Right atrium auricular region (tissue), 2 donors: ENCODE results near the gene DLG5. TPM values are rescaled to one million over a fixed set of nuclear protein-coding genes. Genes with fewer than 3 reads are reported as not detected.

ENCODE experiments used
- DNase-seq: peaks from one replicate; pipeline ENCODE4 v3.0.0-alpha.2; 2019; ENCODE audit warnings: low spot score
- H3K27ac ChIP-seq, 2 donors: fragments of 200-600 bp; sonication (generic); 1 replicate in 1 of 2; 2 replicates in 1 of 2; pipeline ENCODE4 v1.5.1; 2016 to 2019
- H3K27me3 ChIP-seq, 2 donors: fragments of 200-600 bp; sonication (generic); one replicate each; pipeline versions ENCODE4 v1.5.1 to v1.6.0; 2017 to 2019
- H3K36me3 ChIP-seq: fragments of 200-600 bp; sonication (generic); one replicate; pipeline ENCODE4 v1.5.1; 2016
- H3K4me1 ChIP-seq, 2 donors: fragments of 200-600 bp; sonication (generic); one replicate each; pipeline versions ENCODE4 v1.5.1 to v1.6.0; 2017 to 2019
- H3K4me3 ChIP-seq, 2 donors: fragments of 200-600 bp; sonication (generic); 1 replicate in 1 of 2; 2 replicates in 1 of 2; pipeline ENCODE4 v1.5.1; 2017 to 2019; ENCODE audit warnings: mild to moderate bottlenecking in 1 of 2, moderate library complexity in 1 of 2
- H3K9me3 ChIP-seq, 2 donors: fragments of 200-600 bp; sonication (generic); one replicate each; pipeline ENCODE4 v1.5.1; 2019
- total RNA-seq, 2 donors: library from RNA; depleted of rRNA; stranded (reverse); fragments of >200 nt; gene quantifications; one replicate each; pipeline ENCODE4 v1.1.0, GENCODE V29; 2016
- TF ChIP-seq, protein P1 (sequence below), 2 donors: fragments of 200-600 bp; sonication (generic); IDR thresholded peaks; one replicate each; pipeline ENCODE4 v1.5.1; 2019; ENCODE audit warnings: antibody characterized with exemption in 2 of 2

DLG5 gene
- total RNA-seq, 2 donors from 2014 or later, result 10.5 to 20.4 TPM

DNA sequence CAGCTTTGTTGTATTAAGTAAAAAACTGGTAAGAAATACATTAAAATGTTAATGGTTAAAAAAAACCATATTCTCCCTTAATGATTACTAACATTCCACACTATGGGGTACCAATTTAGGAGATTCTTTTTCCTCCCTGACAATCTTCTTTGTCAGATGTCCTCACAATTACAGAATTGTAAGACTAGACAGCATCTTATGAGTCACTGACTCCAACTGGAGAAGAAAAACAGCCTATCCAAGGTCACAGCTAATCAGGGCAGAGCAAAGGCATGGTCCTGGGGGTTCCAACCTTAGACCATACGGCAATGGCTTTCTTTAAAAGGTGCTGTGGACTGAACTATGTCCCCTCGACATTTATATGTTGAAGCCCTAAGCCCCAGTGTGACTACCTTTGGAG, 127.6 kb downstream of the DLG5 start:
- Histone ChIP-seq H3K4me1 (no peaks in the 10 kb centered on the region), H3K36me3 (peaks cover 41% of the 10 kb centered on the region), H3K9me3 (no peaks in the 10 kb centered on the region), H3K27me3 (no peaks in the 10 kb centered on the region), H3K4me3 (no peak overlapping the region), H3K27ac (no peak overlapping the region)
- no peak for DNase-seq
- TF ChIP-seq, protein P1, sequence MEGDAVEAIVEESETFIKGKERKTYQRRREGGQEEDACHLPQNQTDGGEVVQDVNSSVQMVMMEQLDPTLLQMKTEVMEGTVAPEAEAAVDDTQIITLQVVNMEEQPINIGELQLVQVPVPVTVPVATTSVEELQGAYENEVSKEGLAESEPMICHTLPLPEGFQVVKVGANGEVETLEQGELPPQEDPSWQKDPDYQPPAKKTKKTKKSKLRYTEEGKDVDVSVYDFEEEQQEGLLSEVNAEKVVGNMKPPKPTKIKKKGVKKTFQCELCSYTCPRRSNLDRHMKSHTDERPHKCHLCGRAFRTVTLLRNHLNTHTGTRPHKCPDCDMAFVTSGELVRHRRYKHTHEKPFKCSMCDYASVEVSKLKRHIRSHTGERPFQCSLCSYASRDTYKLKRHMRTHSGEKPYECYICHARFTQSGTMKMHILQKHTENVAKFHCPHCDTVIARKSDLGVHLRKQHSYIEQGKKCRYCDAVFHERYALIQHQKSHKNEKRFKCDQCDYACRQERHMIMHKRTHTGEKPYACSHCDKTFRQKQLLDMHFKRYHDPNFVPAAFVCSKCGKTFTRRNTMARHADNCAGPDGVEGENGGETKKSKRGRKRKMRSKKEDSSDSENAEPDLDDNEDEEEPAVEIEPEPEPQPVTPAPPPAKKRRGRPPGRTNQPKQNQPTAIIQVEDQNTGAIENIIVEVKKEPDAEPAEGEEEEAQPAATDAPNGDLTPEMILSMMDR (IDR thresholded peaks at IDR 0.05), result no peak

DNA sequence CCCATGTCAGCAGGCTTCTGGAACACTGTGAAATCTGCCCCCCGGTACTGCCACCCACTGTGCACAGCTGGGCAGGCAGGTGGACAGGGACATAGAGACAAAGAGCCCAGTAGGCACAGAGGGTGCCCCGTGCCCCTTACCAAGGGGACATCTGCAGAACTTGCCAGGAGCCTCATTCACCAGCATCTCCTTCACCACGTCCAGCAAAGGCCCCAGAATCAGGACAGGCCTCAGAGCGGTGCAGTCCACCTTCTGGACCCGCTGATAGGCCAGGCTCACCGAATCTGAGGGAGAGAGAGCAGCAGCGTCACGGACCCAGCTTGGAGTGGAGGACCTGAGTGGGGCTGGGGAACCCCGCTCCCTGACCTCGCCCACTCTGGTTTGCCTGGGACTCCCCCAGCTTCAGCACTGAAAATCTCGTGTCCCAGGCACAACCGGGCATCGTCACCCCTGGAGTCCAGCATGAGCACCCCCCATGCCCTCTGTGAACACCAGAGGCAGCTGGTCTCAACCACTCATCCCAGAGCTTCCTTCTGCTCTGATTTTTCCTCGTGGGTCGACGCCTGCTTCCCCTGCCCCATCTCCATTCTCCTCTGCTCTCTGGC, 130.1 kb downstream of the DLG5 start:
- Histone ChIP-seq H3K4me3 (no peak overlapping the region), H3K27me3 (no peaks in the 10 kb centered on the region), H3K27ac (no peak overlapping the region), H3K4me1 (no peaks in the 10 kb centered on the region), H3K9me3 (no peaks in the 10 kb centered on the region), H3K36me3 (peaks cover 53% of the 10 kb centered on the region)
- no peak for DNase-seq
- TF ChIP-seq, protein P1 (IDR thresholded peaks at IDR 0.05), result no peak

DNA sequence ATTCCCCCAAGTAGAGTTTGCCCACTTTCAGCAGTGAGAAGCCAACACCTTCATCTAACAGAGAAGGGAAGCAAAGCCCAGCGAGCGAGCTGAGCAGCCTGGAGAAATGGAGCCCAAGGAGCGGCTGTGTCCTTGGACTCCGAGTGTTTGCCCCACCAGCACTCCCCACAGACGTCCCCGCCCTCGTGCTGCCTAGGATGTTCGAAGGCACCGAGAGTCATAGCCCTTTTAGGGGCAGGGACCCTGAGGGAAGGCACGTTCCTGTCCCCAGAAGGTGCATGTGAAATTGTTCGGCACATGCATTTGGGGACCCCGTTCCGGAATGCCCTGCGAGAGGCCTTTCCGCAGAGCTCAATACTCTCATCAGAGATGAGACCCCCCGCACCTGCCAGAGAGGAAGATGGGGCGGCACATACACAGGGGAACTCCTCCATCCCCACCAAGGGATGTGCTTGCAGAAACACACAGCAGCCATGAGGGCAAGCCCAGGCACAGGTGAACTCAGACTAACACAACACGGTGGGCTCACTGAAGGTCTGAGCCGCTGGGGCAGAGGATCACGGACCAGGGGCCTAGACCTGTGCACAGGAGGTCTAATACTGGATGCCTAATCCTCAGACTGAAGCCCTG, 131.0 kb downstream of the DLG5 start:
- Histone ChIP-seq H3K27me3 (no peaks in the 10 kb centered on the region), H3K9me3 (no peaks in the 10 kb centered on the region), H3K27ac (no peak overlapping the region), H3K36me3 (peaks cover 53% of the 10 kb centered on the region), H3K4me3 (no peak overlapping the region), H3K4me1 (no peaks in the 10 kb centered on the region)
- DNase-seq, result no peak
- TF ChIP-seq, protein P1 (IDR thresholded peaks at IDR 0.05), result no peak

DNA sequence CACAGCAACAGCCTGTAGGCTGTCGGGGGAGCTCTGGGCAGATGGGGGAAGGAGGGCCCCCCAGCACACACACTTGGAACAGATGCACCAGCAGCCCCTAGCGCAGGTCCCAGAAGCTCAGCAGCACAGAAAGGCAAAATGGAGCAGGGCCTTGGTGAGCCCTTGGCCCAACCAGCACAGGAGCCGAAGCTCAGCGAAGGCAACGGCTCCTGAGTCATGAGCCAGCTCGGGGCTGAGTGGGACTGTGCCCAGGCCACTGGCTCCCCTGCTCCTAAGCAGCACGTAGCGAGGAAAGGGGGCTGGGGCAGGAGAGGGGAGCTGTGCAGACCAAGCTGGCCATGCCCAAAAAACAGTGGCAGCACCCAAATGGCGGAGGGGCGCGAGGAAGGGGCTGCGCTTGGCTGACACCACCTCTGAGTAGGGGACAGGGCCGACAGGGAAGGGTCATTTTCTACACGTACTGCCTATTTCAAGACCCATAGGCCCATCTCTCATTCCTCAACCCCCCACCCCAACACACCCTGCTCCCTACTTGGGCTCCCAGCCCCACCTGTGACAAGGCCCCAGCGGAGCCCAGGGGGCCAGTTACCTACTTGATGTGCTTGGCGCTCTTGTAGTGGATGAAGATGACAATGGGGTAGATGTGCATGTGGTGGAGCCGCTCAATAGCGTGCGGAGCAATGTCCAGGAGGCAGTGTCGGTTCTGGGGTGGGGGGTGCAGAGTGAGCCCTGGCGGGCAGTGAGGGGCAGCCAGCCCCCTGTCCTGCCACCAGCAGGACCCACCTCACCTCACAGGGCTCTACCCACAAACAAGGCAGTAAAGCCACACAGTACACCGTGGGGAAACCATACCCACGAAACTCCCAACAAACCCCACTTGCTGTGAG, 132.1 kb downstream of the DLG5 start:
- no peaks in the 10 kb centered on the region for H3K27me3 ChIP-seq
- TF ChIP-seq, protein P1 (IDR thresholded peaks at IDR 0.05), result no peak
- H3K4me1 ChIP-seq, result no peaks in the 10 kb centered on the region
- H3K4me3 ChIP-seq, result no peak overlapping the region
- H3K9me3 ChIP-seq, result no peaks in the 10 kb centered on the region
- no peak for DNase-seq
- peaks cover 46% of the 10 kb centered on the region for H3K36me3 ChIP-seq
- H3K27ac ChIP-seq, result no peak overlapping the region

DNA sequence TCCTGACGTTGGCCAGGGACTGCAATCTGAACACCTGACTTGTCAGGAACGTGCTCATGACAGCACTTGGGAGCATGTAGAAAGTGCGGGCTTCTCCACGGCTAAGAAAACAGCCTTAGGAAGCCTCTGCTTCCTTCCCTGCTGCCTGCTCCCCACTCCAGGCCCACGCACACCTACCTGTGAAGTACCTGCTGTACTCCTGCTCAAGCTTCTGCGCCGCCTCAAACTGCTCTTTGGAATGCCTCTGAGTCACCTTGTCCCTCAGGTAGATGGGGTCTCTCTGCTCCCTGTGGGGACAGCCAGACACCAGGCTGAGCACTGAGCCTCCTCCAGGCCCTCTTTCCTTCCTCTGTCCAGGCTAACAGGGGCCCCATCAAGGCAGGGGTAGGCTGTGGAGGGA, 132.7 kb downstream of the DLG5 start:
- TF ChIP-seq, protein P1 (IDR thresholded peaks at IDR 0.05), result no peak
- H3K4me1 ChIP-seq, result no peaks in the 10 kb centered on the region
- DNase-seq, result no peak
- H3K36me3 ChIP-seq, result peaks cover 40% of the 10 kb centered on the region
- no peaks in the 10 kb centered on the region for H3K9me3 ChIP-seq
- H3K27me3 ChIP-seq, result no peaks in the 10 kb centered on the region
- H3K27ac ChIP-seq, result no peak overlapping the region
- H3K4me3 ChIP-seq, result no peak overlapping the region
